ENCODE measurements around the gene HOMER1. TPM values are rescaled to one million over a fixed set of nuclear protein-coding genes. Genes with fewer than 3 reads are reported as not detected.

HOMER1 gene
- total RNA-seq, 4 donors from 2014 or later, result 26.1 to 42.9 (median 37.9) TPM

DNA sequence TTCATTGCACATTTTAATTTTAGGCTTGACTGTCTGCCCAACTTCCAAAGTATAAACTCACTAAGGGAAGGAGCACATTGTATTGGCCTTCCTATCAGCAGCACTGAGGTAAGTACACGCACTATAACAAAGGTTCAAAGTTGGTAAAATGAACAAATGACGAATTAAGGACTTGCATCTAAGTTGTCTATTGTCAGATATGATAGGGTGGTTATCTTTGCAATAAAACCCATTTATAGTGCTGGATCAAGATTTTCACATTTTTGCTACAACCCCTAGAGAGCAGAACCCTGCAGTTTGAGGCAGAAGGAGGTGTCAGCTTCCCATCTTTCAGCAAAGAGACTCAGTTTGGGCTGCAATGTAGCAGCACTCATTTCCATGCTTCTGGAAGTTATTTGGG is 5.1 kb downstream of the HOMER1 start:
- peaks cover 30 to 41% of the 10 kb centered on the region in 2 donors for H3K4me1 ChIP-seq
- intact Hi-C loops (cut with DNase I), result no loop called here
- H3K9me3 ChIP-seq, result no peaks in the 10 kb centered on the region
- H3K27ac ChIP-seq, result peak overlapping the region; percentile 30 to 59 (median 37)
- H3K4me3 ChIP-seq (replicated peaks in 1 of 3), result no peak overlapping the region
- 96 to 97% methylated on average over 2 of the region's 2 CpGs for WGBS, 2 donors
- no peak for TF ChIP-seq POLR2A (IDR thresholded peaks at IDR 0.05)
- TF ChIP-seq, protein P1, sequence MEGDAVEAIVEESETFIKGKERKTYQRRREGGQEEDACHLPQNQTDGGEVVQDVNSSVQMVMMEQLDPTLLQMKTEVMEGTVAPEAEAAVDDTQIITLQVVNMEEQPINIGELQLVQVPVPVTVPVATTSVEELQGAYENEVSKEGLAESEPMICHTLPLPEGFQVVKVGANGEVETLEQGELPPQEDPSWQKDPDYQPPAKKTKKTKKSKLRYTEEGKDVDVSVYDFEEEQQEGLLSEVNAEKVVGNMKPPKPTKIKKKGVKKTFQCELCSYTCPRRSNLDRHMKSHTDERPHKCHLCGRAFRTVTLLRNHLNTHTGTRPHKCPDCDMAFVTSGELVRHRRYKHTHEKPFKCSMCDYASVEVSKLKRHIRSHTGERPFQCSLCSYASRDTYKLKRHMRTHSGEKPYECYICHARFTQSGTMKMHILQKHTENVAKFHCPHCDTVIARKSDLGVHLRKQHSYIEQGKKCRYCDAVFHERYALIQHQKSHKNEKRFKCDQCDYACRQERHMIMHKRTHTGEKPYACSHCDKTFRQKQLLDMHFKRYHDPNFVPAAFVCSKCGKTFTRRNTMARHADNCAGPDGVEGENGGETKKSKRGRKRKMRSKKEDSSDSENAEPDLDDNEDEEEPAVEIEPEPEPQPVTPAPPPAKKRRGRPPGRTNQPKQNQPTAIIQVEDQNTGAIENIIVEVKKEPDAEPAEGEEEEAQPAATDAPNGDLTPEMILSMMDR (IDR thresholded peaks at IDR 0.05), result no peak
- H3K36me3 ChIP-seq, result no peaks in the 10 kb centered on the region
- H3K27me3 ChIP-seq, result no peaks in the 10 kb centered on the region
- DNase-seq, result no peak

DNA sequence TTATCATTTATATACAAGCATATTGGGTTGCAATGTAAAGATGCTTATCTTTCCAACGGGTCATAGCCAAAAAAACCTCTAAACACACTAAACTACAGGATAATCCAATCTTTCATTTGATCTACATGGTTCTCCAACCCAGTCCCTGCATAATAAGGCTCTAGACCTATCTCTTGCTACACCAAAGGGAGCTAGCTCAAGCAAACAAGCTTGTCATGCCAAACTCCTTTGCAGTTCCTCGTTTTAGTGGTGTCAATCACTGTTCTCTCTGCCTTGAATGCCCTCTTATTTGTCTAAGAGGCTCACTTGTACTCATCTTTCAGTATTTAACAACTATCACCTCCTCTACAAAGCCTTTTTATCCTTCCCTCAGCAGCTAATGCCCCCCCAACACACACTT is 5.6 kb downstream of the HOMER1 start:
- no peak for TF ChIP-seq POLR2A (IDR thresholded peaks at IDR 0.05)
- TF ChIP-seq, protein P1 (IDR thresholded peaks at IDR 0.05), result no peak
- H3K36me3 ChIP-seq, result no peaks in the 10 kb centered on the region
- intact Hi-C loops (cut with DNase I), result no loop called here
- no peaks in the 10 kb centered on the region for H3K27me3 ChIP-seq
- H3K27ac ChIP-seq, result peak overlapping the region; percentile 30 to 59 (median 37)
- H3K4me3 ChIP-seq (replicated peaks in 1 of 3), result no peak overlapping the region
- 27 to 32% methylated on average over 2 of the region's 2 CpGs for WGBS, 2 donors
- no peak for DNase-seq
- no peaks in the 10 kb centered on the region for H3K9me3 ChIP-seq
- peaks cover 30 to 41% of the 10 kb centered on the region in 2 donors for H3K4me1 ChIP-seq

DNA sequence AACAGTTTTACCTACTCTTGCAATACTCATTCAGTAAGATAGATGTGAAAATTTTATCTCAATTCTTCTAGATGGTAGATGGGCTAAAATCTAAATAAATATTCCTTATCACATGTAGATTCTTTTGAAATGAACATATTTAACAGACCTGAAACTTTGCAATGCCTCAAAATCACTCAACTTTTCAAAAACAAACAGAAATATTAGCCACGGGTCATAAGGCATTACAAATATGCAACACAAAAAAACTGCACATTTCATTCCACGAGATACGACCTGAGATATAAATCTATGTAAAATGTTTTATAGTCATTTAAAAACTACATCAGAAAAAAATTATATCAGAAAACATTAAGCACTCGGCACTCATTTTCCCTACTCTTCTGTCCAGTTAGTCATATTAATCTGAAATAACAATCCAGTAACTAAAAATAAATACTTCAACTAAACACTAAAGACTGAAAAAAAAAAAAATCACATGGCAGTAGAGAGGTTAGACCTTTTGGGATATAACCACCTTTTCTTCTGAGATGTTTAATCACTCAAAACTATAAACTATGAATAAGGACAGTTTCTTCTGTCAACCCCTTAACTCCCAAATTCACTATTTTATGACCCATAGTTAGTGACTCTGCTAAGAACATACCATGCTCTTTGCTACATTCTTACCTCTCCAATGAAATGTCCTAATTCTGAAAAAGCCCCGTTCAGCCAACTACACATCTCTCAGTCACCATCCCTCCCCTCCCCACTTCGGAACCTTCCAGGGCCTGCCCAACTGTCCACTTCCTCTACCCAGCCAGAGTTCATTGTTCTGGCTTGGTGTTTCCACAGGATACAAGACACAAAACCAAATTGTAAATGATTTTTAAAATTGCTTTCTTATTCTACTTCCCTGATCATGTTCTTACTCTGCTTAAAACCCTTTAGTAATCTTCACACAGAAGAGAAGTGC is 6.4 kb downstream of the HOMER1 start:
- H3K9me3 ChIP-seq, result no peaks in the 10 kb centered on the region
- peak overlapping the region; percentile 30 to 59 (median 37) for H3K27ac ChIP-seq
- 67% methylated on average over 6 of the region's 6 CpGs for WGBS, 2 donors
- DNase-seq, result no peak
- intact Hi-C loops (cut with DNase I), result no loop called here
- H3K4me3 ChIP-seq (replicated peaks in 1 of 3), result no peak overlapping the region
- no peaks in the 10 kb centered on the region for H3K27me3 ChIP-seq
- TF ChIP-seq POLR2A (IDR thresholded peaks at IDR 0.05), result no peak
- TF ChIP-seq, protein P1 (IDR thresholded peaks at IDR 0.05), result no peak
- H3K4me1 ChIP-seq, result peaks cover 30 to 41% of the 10 kb centered on the region in 2 donors
- H3K36me3 ChIP-seq, result no peaks in the 10 kb centered on the region

DNA sequence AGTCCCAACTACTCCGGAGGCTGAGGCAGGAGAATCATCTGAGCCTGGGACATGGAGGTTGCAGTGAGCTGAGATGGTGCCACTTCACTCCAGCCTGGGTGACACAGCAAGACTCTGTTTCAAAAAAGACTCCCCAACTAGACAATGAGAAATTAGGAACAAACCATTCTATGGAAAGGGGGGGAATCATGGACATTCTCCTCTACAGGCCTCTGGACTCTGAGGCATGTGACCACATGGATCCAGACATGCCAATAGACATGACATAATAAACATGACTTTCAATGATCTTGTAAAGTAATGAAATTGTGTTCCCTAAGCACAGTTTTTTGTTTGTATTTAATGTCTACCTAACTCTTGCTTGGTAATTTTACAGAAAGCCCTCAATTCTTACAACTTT is 8.8 kb downstream of the HOMER1 start:
- Histone ChIP-seq H3K4me1 (peaks cover 26 to 32% of the 10 kb centered on the region in 2 donors), H3K4me3 (replicated peaks in 1 of 3) (no peak overlapping the region), H3K36me3 (no peaks in the 10 kb centered on the region), H3K27ac (no peak overlapping the region), H3K27me3 (no peaks in the 10 kb centered on the region), H3K9me3 (no peaks in the 10 kb centered on the region)
- WGBS, 2 donors, result 100% methylated on average over 1 of the region's 1 CpG
- intact Hi-C loops (cut with DNase I), result no loop called here
- TF ChIP-seq, protein P1 (IDR thresholded peaks at IDR 0.05), result no peak
- TF ChIP-seq POLR2A (IDR thresholded peaks at IDR 0.05), result no peak
- DNase-seq, result no peak
